Endothelial cell of umbilical vein (primary cell): Measurements from ENCODE around the gene MYEOV. TPM values are rescaled to one million over a fixed set of nuclear protein-coding genes. Genes with fewer than 3 reads are reported as not detected.

ENCODE experiments used
- BruUV-seq: library from RNA; stranded (reverse); fragments of 400-500 nt; replicated peaks from 2 replicates; lab custom pipeline; 2021; lab: Mats Ljungman, UMichigan
- CTCF ChIA-PET: fragments of 300-600, 350-600 bp; sonication (Branson Sonifier 250); formaldehyde crosslinking; loops from one replicate; lab custom pipeline; 2021; ENCODE audit warnings: antibody characterized with exemption, inconsistent platforms; lab: Charles Lee
- POLR2A ChIA-PET: fragments of 300-600, 350-600 bp; sonication (Branson Sonifier 250); formaldehyde crosslinking; loops from one replicate; lab custom pipeline; 2021; ENCODE audit warnings: antibody characterized with exemption, inconsistent platforms; lab: Charles Lee
- DNase-seq: peaks from one replicate; pipeline ENCODE4 v3.0.0-alpha.2; 2011; ENCODE audit warnings: low read depth, low spot score
- FAIRE-seq: peaks from 2 replicates; lab custom pipeline; 2011; peaks lifted over from hg19 to GRCh38; lab: Jason Lieb, UNC
- H2AFZ ChIP-seq: 2 replicates; pipeline ENCODE4 v1.6.0; 2012; ENCODE audit warnings: low read depth, low read length, control low read depth, inconsistent platforms
- H3K27ac ChIP-seq: 2 replicates; pipeline ENCODE4 v1.5.1; 2011; ENCODE audit warnings: low read depth, mild to moderate bottlenecking, control low read depth, low read length, moderate library complexity; ENCODE audit not compliant: insufficient read depth
- H3K27me3 ChIP-seq, 2 experiments: 2 replicates each; pipeline versions ENCODE4 v1.6.0 to v1.6.1; 2011; ENCODE audit warnings: low read length in 2 of 2, mixed read lengths in 1 of 2; ENCODE audit not compliant: control insufficient read depth in 2 of 2, insufficient read depth in 2 of 2
- H3K36me3 ChIP-seq, 2 experiments: 2 replicates in 1 of 2; 3 replicates in 1 of 2; pipeline ENCODE4 v1.5.1; 2011; ENCODE audit warnings: low read length in 2 of 2, mild to moderate bottlenecking in 1 of 2, moderate library complexity in 1 of 2; ENCODE audit not compliant: control insufficient read depth in 2 of 2, insufficient read depth in 2 of 2; ENCODE audit errors: extremely low read depth in 1 of 2
- H3K4me1 ChIP-seq: 3 replicates; pipeline ENCODE4 v1.5.1; 2011; ENCODE audit warnings: mild to moderate bottlenecking, low read length; ENCODE audit not compliant: control insufficient read depth, insufficient read depth; ENCODE audit errors: extremely low read depth
- H3K4me2 ChIP-seq: 2 replicates; pipeline ENCODE4 v1.6.1; 2011; ENCODE audit warnings: low read length, control low read depth, mixed read lengths; ENCODE audit not compliant: insufficient read depth
- H3K4me3 ChIP-seq, 3 experiments: fragments of 200-600 bp in 1 of 3; sonication (generic), shearing (Covaris generic) in 1 of 3; replicated peaks in 1 of 3; 2 replicates each; pipeline ENCODE4 v1.5.1; 2011 to 2016; ENCODE audit warnings: control low read depth in 3 of 3, low read length in 3 of 3, mild to moderate bottlenecking in 2 of 3, inconsistent platforms in 1 of 3, low read depth in 1 of 3, moderate library complexity in 1 of 3; ENCODE audit not compliant: insufficient read depth in 1 of 3
- H3K79me2 ChIP-seq: 2 replicates; pipeline ENCODE4 v1.6.0; 2012; ENCODE audit warnings: low read length, inconsistent platforms; ENCODE audit not compliant: control insufficient read depth, insufficient read depth
- H3K9ac ChIP-seq: replicated peaks from 2 replicates; pipeline ENCODE3; 2011; ENCODE audit warnings: low read length, control low read depth; ENCODE audit not compliant: insufficient read depth; ENCODE audit errors: extremely low read depth
- H3K9me1 ChIP-seq: replicated peaks from 3 replicates; pipeline ENCODE4 v1.6.0; 2011; ENCODE audit warnings: mild to moderate bottlenecking, low read length; ENCODE audit not compliant: control insufficient read depth, insufficient read depth; ENCODE audit errors: extremely low read depth
- H3K9me3 ChIP-seq: replicated peaks from 2 replicates; pipeline ENCODE4 v1.5.1; 2012; ENCODE audit warnings: low read length, inconsistent platforms; ENCODE audit not compliant: control insufficient read depth, insufficient read depth
- H4K20me1 ChIP-seq: replicated peaks from 2 replicates; pipeline ENCODE3; 2011; ENCODE audit warnings: mild to moderate bottlenecking, low read length; ENCODE audit not compliant: control insufficient read depth, insufficient read depth; ENCODE audit errors: extremely low read depth
- EZH2 ChIP-seq: IDR thresholded peaks from 2 replicates; pipeline ENCODE4 v1.6.1; 2012; ENCODE audit warnings: borderline replicate concordance, low read depth, mild to moderate bottlenecking, moderate library complexity, low read length, inconsistent platforms; ENCODE audit not compliant: severe bottlenecking
- FOS ChIP-seq: IDR thresholded peaks from 2 replicates; pipeline ENCODE4 v1.6.1; 2011; ENCODE audit warnings: mild to moderate bottlenecking, low read length, moderate library complexity, borderline replicate concordance; ENCODE audit not compliant: insufficient read depth
- GATA2 ChIP-seq: IDR thresholded peaks from 2 replicates; pipeline ENCODE4 v1.7.0; 2011; ENCODE audit warnings: low read depth, mild to moderate bottlenecking, moderate library complexity, mixed read lengths, low read length; ENCODE audit not compliant: insufficient read length, insufficient read depth
- JUN ChIP-seq: IDR thresholded peaks from 2 replicates; pipeline ENCODE4 v1.6.1; 2011; ENCODE audit warnings: borderline replicate concordance, low read depth; ENCODE audit not compliant: insufficient read length, insufficient read depth
- MYC ChIP-seq: IDR thresholded peaks from one replicate; pipeline ENCODE4 v1.6.1; 2011; ENCODE audit warnings: mild to moderate bottlenecking, low read depth, low read length
- POLR2A ChIP-seq: IDR thresholded peaks from 2 replicates; pipeline ENCODE4 v1.6.1; 2012; ENCODE audit warnings: low read depth, mild to moderate bottlenecking, control low read depth, low read length
- POLR2AphosphoS5 ChIP-seq: IDR thresholded peaks from 2 replicates; pipeline ENCODE4 v1.6.1; 2012; ENCODE audit warnings: low read depth, mild to moderate bottlenecking, control low read depth, low read length, moderate library complexity; ENCODE audit not compliant: insufficient read depth
- dilution Hi-C: fragments of 300-500 bp; cut with MboI; formaldehyde crosslinking; loops from one replicate; pipeline ENCODE4 v1.15.0; 2019; ENCODE audit warnings: low sequenced_read_pairs; ENCODE audit not compliant: extremely low pct_ligation_motif_present
- intact Hi-C: fragments of 100-400 bp; cut with micrococcal nuclease; formaldehyde crosslinking; loops from one replicate; pipeline ENCODE4 v1.10.0; 2022
- polyA plus RNA-seq, 4 experiments: library from polyadenylated mRNA; depleted of rRNA in 3 of 4; stranded (reverse) in 3 of 4; unstranded in 1 of 4; fragments of >200 nt; gene quantifications; 2 replicates each; pipeline versions ENCODE4 v1.2.1 to v1.2.3, GENCODE V29; 2011 to 2012; ENCODE audit warnings: missing spikeins in 1 of 4
- total RNA-seq: library from RNA; stranded (reverse); gene quantifications from 2 replicates; pipeline ENCODE4 v1.2.3, GENCODE V29; 2021
- TF ChIP-seq, protein P1 (sequence below): IDR thresholded peaks from 2 replicates; pipeline ENCODE4 v1.6.1; 2011; ENCODE audit not compliant: insufficient read depth, insufficient read length
- TF ChIP-seq, protein P2 (sequence below), 2 donors: IDR thresholded peaks; 1 replicate in 1 of 2; 2 replicates in 1 of 2; pipeline ENCODE4 v1.5.1; 2011; ENCODE audit warnings: low read length in 2 of 2, mild to moderate bottlenecking in 2 of 2, moderate library complexity in 2 of 2, control low read depth in 1 of 2, inconsistent platforms in 1 of 2, low read depth in 1 of 2; ENCODE audit not compliant: insufficient read depth in 1 of 2; ENCODE audit errors: extremely low read depth in 1 of 2

Gene MYEOV
- total and polyA plus RNA-seq, 2 donors (not counting 3 experiments of a cell fraction or from before 2014, with no cell fraction given) = 3.8 to 14.4 TPM

GRCh38 chr11:69280451-69280850 is 13.5 kb upstream of the MYEOV start:
- Histone ChIP-seq H3K9ac (no peak overlapping the region), H3K27ac (no peak overlapping the region)
- CTCF ChIA-PET = interaction anchor here (1.1 kb wide), 1 partner anchor 12 kb away, joined by 4 read pairs; no protein-coding TSS in a partner anchor

More at GRCh38 chr11:69280451-69280850, 13.5 kb upstream of the MYEOV start:
- dilution Hi-C loops = no loop called here
- POLR2A ChIA-PET = no interaction called here
- intact Hi-C loops = no loop called here
- BruUV-seq = no TSS peak
- FAIRE-seq = no peak
- Histone ChIP-seq H2AFZ (no peak overlapping the region), H3K27me3 (peaks cover 0 to 12% of the 10 kb centered on the region in 2 experiments), H3K4me2 (no peak overlapping the region), H3K36me3 (no peaks in the 10 kb centered on the region), H3K9me3 (no peaks in the 10 kb centered on the region), H3K4me1 (no peaks in the 10 kb centered on the region), H3K4me3 (no peak overlapping the region), H3K79me2 (no peaks in the 10 kb centered on the region), H3K9me1 (no peaks in the 10 kb centered on the region), H4K20me1 (no peaks in the 10 kb centered on the region)
- TF ChIP-seq FOS (no peak), JUN (no peak), MYC (no peak), POLR2AphosphoS5 (no peak), POLR2A (no peak), GATA2 (no peak), EZH2 (no peak)
- TF ChIP-seq, protein P1, sequence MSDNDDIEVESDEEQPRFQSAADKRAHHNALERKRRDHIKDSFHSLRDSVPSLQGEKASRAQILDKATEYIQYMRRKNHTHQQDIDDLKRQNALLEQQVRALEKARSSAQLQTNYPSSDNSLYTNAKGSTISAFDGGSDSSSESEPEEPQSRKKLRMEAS = no peak
- TF ChIP-seq, protein P2, sequence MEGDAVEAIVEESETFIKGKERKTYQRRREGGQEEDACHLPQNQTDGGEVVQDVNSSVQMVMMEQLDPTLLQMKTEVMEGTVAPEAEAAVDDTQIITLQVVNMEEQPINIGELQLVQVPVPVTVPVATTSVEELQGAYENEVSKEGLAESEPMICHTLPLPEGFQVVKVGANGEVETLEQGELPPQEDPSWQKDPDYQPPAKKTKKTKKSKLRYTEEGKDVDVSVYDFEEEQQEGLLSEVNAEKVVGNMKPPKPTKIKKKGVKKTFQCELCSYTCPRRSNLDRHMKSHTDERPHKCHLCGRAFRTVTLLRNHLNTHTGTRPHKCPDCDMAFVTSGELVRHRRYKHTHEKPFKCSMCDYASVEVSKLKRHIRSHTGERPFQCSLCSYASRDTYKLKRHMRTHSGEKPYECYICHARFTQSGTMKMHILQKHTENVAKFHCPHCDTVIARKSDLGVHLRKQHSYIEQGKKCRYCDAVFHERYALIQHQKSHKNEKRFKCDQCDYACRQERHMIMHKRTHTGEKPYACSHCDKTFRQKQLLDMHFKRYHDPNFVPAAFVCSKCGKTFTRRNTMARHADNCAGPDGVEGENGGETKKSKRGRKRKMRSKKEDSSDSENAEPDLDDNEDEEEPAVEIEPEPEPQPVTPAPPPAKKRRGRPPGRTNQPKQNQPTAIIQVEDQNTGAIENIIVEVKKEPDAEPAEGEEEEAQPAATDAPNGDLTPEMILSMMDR (IDR thresholded peaks at IDR 0.05; ENCODE audit: extremely low read depth in 1 of 2, insufficient read depth in 1 of 2, low read depth in 1 of 2, low read length in 2 of 2) = no peak
- DNase-seq = no peak
